GM23248 (cell line): ENCODE data around the gene P2RY13.

Experiments
- EZH2 ChIP-seq: fragments of 200-600 bp; sonication (generic); IDR thresholded peaks from 2 replicates; pipeline ENCODE4 v1.6.1; 2018; ENCODE audit warnings: antibody characterized with exemption, mild to moderate bottlenecking; ENCODE audit not compliant: insufficient read depth, poor library complexity, severe bottlenecking
- EZH2phosphoT487 ChIP-seq: fragments of 200-600 bp; sonication (generic); IDR thresholded peaks from 2 replicates; pipeline ENCODE4 v1.6.1; 2018; ENCODE audit warnings: antibody characterized with exemption, moderate library complexity, mild to moderate bottlenecking, low read depth; ENCODE audit not compliant: insufficient read depth

DNA sequence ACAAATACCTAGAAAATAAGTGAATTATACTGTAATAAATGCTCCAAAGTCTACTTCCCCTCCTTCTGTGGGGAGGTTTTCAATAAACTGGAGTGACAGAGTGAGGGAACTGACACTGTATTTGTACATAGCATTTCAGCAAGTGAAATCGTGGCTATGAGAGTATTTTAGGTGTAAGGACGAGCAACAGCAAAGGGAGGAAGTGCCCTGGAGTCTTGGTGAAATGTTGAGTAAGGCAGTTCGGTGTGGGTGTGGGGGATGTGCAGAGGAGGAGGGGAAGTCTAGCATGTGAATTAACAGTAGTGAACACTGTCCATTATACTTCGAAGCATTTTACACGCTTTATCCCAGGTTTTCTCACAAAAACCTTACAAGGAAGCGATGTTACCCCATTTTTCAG lies 18.1 kb upstream of the P2RY13 start:
- no peak for TF ChIP-seq EZH2
- TF ChIP-seq EZH2phosphoT487 = no peak
